ENCODE measurements around the gene PCTP. TPM values are rescaled to one million over a fixed set of nuclear protein-coding genes. Genes with fewer than 3 reads are reported as not detected.

PCTP gene
- total and polyA plus RNA-seq, 7 donors = 20.8 to 64.7 (median 25.0) TPM

GRCh38 chr17:55778389-55779118 is 27.7 kb downstream of the PCTP start:
- no peak for DNase-seq
- H3K4me3 ChIP-seq = no peak overlapping the region
- peaks cover 19 to 46% (median 31%) of the 10 kb centered on the region in 4 donors for H3K36me3 ChIP-seq
- intact Hi-C loops (cut with DNase I) = no loop called here
- WGBS, 2 donors = 93 to 94% methylated on average over 6 of the region's 6 CpGs
- no peaks in the 10 kb centered on the region for H3K27me3 ChIP-seq
- TF ChIP-seq POLR2AphosphoS5 (IDR thresholded peaks at IDR 0.05) (no peak), EP300 (IDR thresholded peaks at IDR 0.05) (no peak), CTCF (IDR thresholded peaks at IDR 0.05) (no peak), POLR2A (IDR thresholded peaks at IDR 0.05) (no peak)
- H3K27ac ChIP-seq = no peak overlapping the region
- H3K4me1 ChIP-seq = peaks cover 0 to 12% (median 0%) of the 10 kb centered on the region in 4 donors
- no peaks in the 10 kb centered on the region for H3K9me3 ChIP-seq

- peak overlapping the region in 1 of 4 donors; percentile 50 for H3K27ac ChIP-seq
- TF ChIP-seq POLR2AphosphoS5 (IDR thresholded peaks at IDR 0.05) = peak in 3 of 4 donors; percentile 49 to 63 (median 50)
- no peak for TF ChIP-seq EP300 (IDR thresholded peaks at IDR 0.05)
- TF ChIP-seq CTCF (IDR thresholded peaks at IDR 0.05) = no peak
- no peak for TF ChIP-seq POLR2A (IDR thresholded peaks at IDR 0.05)
- no peaks in the 10 kb centered on the region for H3K27me3 ChIP-seq
- no peaks in the 10 kb centered on the region for H3K9me3 ChIP-seq
- peak; percentile 88 for DNase-seq
- no peak overlapping the region for H3K4me3 ChIP-seq
- no peaks in the 10 kb centered on the region for H3K36me3 ChIP-seq
- intact Hi-C loops (cut with DNase I) = no loop called here
- 68 to 84% methylated on average over 16 of the region's 16 CpGs for WGBS, 2 donors
- H3K4me1 ChIP-seq = peaks cover 0 to 12% (median 0%) of the 10 kb centered on the region in 4 donors
Observed at GRCh38 chr17:55783684-55784245, 32.9 kb downstream of the PCTP start.

- Histone ChIP-seq H3K27ac (no peak overlapping the region), H3K4me1 (peaks cover 0 to 12% (median 0%) of the 10 kb centered on the region in 4 donors), H3K36me3 (no peaks in the 10 kb centered on the region), H3K27me3 (no peaks in the 10 kb centered on the region), H3K4me3 (no peak overlapping the region), H3K9me3 (no peaks in the 10 kb centered on the region)
- no peak for TF ChIP-seq EP300 (IDR thresholded peaks at IDR 0.05)
- TF ChIP-seq POLR2AphosphoS5 (IDR thresholded peaks at IDR 0.05) = no peak
- TF ChIP-seq POLR2A (IDR thresholded peaks at IDR 0.05) = no peak
- WGBS, 2 donors = 42 to 87% methylated on average over 2 of the region's 2 CpGs
- intact Hi-C loops (cut with DNase I) = no loop called here
- no peak for DNase-seq
Observed at GRCh38 chr17:55784666-55785065, 33.8 kb downstream of the PCTP start.

GRCh38 chr17:55785181-55785580 is 34.3 kb downstream of the PCTP start:
- H3K27me3 ChIP-seq = no peaks in the 10 kb centered on the region
- no peak for DNase-seq
- no peaks in the 10 kb centered on the region for H3K36me3 ChIP-seq
- TF ChIP-seq EP300 (IDR thresholded peaks at IDR 0.05) (no peak), POLR2AphosphoS5 (IDR thresholded peaks at IDR 0.05) (no peak), POLR2A (IDR thresholded peaks at IDR 0.05) (no peak), CTCF (IDR thresholded peaks at IDR 0.05) (no peak)
- no peak overlapping the region for H3K27ac ChIP-seq
- peaks cover 0 to 9% (median 0%) of the 10 kb centered on the region in 4 donors for H3K4me1 ChIP-seq
- 79 to 80% methylated on average over 1 of the region's 1 CpG for WGBS, 2 donors
- no peak overlapping the region for H3K4me3 ChIP-seq
- intact Hi-C loops (cut with DNase I) = no loop called here
- no peaks in the 10 kb centered on the region for H3K9me3 ChIP-seq

GRCh38 chr17:55793272-55793671 is 42.4 kb downstream of the PCTP start:
- 88 to 90% methylated on average over 3 of the region's 3 CpGs for WGBS, 2 donors
- H3K4me3 ChIP-seq = no peak overlapping the region
- H3K36me3 ChIP-seq = no peaks in the 10 kb centered on the region
- H3K27me3 ChIP-seq = no peaks in the 10 kb centered on the region
- H3K9me3 ChIP-seq = peaks cover 0 to 3% (median 0%) of the 10 kb centered on the region in 4 donors
- no peak overlapping the region for H3K27ac ChIP-seq
- TF ChIP-seq POLR2AphosphoS5 (IDR thresholded peaks at IDR 0.05) = no peak
- TF ChIP-seq EP300 (IDR thresholded peaks at IDR 0.05) = no peak
- no peak for TF ChIP-seq CTCF (IDR thresholded peaks at IDR 0.05)
- TF ChIP-seq POLR2A (IDR thresholded peaks at IDR 0.05) = no peak
- H3K4me1 ChIP-seq = no peaks in the 10 kb centered on the region
- DNase-seq = no peak
- intact Hi-C loops (cut with DNase I) = no loop called here
